Measurements from ENCODE around the gene VSTM4.

The VSTM4 gene

GRCh38 chr10:49028639-49029038 lies 86.7 kb downstream of the VSTM4 start:
- H3K4me3 ChIP-seq (ENCODE audit: low read length), result no peak overlapping the region
- H3K79me2 ChIP-seq (ENCODE audit: low read length), result no peaks in the 10 kb centered on the region
- no peak overlapping the region for H3K27ac ChIP-seq (ENCODE audit: low read length)
- no peaks in the 10 kb centered on the region for H3K27me3 ChIP-seq (ENCODE audit: low read depth, low read length)
- no peaks in the 10 kb centered on the region for H4K20me1 ChIP-seq (ENCODE audit: insufficient read depth, low read length)
- no peak overlapping the region for H2AFZ ChIP-seq (ENCODE audit: low read depth, low read length)
- no peaks in the 10 kb centered on the region for H3K36me3 ChIP-seq (replicated peaks; ENCODE audit: low read depth, low read length)
- TF ChIP-seq, protein P1, sequence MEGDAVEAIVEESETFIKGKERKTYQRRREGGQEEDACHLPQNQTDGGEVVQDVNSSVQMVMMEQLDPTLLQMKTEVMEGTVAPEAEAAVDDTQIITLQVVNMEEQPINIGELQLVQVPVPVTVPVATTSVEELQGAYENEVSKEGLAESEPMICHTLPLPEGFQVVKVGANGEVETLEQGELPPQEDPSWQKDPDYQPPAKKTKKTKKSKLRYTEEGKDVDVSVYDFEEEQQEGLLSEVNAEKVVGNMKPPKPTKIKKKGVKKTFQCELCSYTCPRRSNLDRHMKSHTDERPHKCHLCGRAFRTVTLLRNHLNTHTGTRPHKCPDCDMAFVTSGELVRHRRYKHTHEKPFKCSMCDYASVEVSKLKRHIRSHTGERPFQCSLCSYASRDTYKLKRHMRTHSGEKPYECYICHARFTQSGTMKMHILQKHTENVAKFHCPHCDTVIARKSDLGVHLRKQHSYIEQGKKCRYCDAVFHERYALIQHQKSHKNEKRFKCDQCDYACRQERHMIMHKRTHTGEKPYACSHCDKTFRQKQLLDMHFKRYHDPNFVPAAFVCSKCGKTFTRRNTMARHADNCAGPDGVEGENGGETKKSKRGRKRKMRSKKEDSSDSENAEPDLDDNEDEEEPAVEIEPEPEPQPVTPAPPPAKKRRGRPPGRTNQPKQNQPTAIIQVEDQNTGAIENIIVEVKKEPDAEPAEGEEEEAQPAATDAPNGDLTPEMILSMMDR (IDR thresholded peaks at IDR 0.05; ENCODE audit: low read depth, low read length), result no peak
- no peak for TF ChIP-seq EZH2phosphoT487 (IDR thresholded peaks at IDR 0.05; ENCODE audit: low read depth)
- H3K4me1 ChIP-seq (ENCODE audit: low read length), result no peaks in the 10 kb centered on the region
- H3K9ac ChIP-seq (ENCODE audit: low read length), result no peak overlapping the region
- H3K4me2 ChIP-seq (ENCODE audit: low read length), result no peak overlapping the region
- no peaks in the 10 kb centered on the region for H3K9me3 ChIP-seq (ENCODE audit: insufficient read depth, low read length)

DNA sequence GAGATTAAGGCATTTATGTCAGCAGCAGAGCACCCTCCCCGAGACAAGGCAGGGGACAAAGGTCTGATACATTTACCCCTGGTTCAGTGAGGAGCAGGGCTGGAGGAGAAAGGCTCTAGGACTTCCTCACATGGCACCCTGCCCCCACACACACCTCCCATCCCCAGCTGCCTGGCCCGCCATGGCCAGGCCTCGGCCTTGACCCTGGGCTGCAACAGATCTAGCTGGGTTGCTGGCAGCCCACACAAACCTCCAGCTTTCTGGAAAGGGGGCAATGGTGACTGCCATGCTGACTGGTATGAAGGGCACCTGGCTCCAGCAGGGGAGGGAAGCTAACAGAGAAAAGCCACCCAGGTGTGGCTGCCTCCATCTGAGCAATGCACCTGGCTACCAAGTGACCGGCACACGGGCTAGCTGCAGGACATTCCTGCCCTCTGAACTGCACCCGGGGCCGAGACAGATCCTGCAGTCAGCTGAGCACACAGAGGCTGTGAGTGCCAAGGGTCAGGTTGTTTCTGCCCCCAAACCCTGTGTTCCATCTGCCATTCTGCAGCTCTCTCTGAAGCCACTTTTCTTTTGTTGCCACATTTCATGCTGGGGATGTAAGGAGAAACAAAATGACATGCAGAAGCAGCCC lies 89.9 kb downstream of the VSTM4 start:
- Histone ChIP-seq H3K27me3 (ENCODE audit: low read depth, low read length) (no peaks in the 10 kb centered on the region), H3K4me3 (ENCODE audit: low read length) (no peak overlapping the region)

DNA sequence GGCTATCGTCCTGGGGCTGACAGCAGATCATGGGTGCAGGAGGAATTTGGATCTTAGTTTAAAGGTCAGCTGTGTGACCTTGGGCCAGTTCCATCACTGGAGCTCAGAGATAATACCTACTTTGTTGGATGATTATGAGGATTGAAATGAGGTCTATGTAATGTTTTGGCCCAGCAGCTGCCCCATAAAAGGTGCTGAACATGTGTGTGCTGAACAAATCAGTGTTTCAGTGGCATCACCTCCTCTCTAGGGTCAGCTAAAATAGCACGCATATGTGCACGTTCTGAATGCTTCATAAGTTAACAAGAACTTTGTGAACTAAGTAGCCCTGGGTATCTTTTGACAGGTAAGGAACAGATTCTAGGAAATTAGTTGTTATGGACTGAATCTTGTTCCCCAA lies 90.8 kb downstream of the VSTM4 start:
- no peak overlapping the region for H3K9ac ChIP-seq (ENCODE audit: low read length)

More for the DNA sequence above, 89.9 kb downstream of the VSTM4 start:
- H3K9ac ChIP-seq (ENCODE audit: low read length), result no peak overlapping the region
- H3K36me3 ChIP-seq (replicated peaks; ENCODE audit: low read depth, low read length), result no peaks in the 10 kb centered on the region
- H3K79me2 ChIP-seq (ENCODE audit: low read length), result no peaks in the 10 kb centered on the region
- no peak for TF ChIP-seq EZH2phosphoT487 (IDR thresholded peaks at IDR 0.05; ENCODE audit: low read depth)
- TF ChIP-seq, protein P1 (IDR thresholded peaks at IDR 0.05; ENCODE audit: low read depth, low read length), result no peak
- no peak overlapping the region for H3K4me2 ChIP-seq (ENCODE audit: low read length)
- no peaks in the 10 kb centered on the region for H4K20me1 ChIP-seq (ENCODE audit: insufficient read depth, low read length)
- no peaks in the 10 kb centered on the region for H3K4me1 ChIP-seq (ENCODE audit: low read length)
- no peaks in the 10 kb centered on the region for H3K9me3 ChIP-seq (ENCODE audit: insufficient read depth, low read length)
- H3K27ac ChIP-seq (ENCODE audit: low read length), result no peak overlapping the region
- H2AFZ ChIP-seq (ENCODE audit: low read depth, low read length), result no peak overlapping the region

DNA sequence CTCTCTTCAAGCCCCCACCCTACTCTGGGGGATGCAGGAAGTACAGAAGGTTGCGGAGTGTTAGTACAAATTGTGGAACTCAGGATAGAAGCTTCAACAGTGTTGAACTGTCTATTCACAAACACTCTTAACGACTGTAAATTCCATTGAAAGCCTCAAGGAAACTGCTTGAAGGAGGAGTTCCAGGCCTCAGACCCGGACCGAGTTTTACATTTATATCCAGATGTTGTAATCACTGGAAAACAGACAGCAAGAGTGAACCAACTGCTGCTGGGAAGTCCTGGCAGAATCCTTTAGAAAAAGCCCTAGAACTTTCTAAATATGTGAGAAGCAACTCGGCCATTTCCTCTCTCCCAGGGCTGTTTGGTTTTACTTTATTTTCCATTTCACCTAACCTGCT lies 91.6 kb downstream of the VSTM4 start:
- Histone ChIP-seq H3K9ac (ENCODE audit: low read length) (no peak overlapping the region), H3K4me1 (ENCODE audit: low read length) (no peaks in the 10 kb centered on the region), H3K36me3 (replicated peaks; ENCODE audit: low read depth, low read length) (no peaks in the 10 kb centered on the region), H3K9me3 (ENCODE audit: insufficient read depth, low read length) (no peaks in the 10 kb centered on the region), H3K4me2 (ENCODE audit: low read length) (no peak overlapping the region), H3K27ac (ENCODE audit: low read length) (no peak overlapping the region), H3K27me3 (ENCODE audit: low read depth, low read length) (no peaks in the 10 kb centered on the region), H4K20me1 (ENCODE audit: insufficient read depth, low read length) (no peaks in the 10 kb centered on the region), H3K79me2 (ENCODE audit: low read length) (no peaks in the 10 kb centered on the region), H2AFZ (ENCODE audit: low read depth, low read length) (no peak overlapping the region), H3K4me3 (ENCODE audit: low read length) (no peak overlapping the region)
- TF ChIP-seq EZH2phosphoT487 (IDR thresholded peaks at IDR 0.05; ENCODE audit: low read depth), result no peak
- TF ChIP-seq, protein P1 (IDR thresholded peaks at IDR 0.05; ENCODE audit: low read depth, low read length), result no peak

More for the DNA sequence above, 90.8 kb downstream of the VSTM4 start:
- Histone ChIP-seq H3K4me2 (ENCODE audit: low read length) (no peak overlapping the region), H2AFZ (ENCODE audit: low read depth, low read length) (no peak overlapping the region), H3K36me3 (replicated peaks; ENCODE audit: low read depth, low read length) (no peaks in the 10 kb centered on the region), H3K27ac (ENCODE audit: low read length) (no peak overlapping the region), H4K20me1 (ENCODE audit: insufficient read depth, low read length) (no peaks in the 10 kb centered on the region), H3K4me1 (ENCODE audit: low read length) (no peaks in the 10 kb centered on the region), H3K4me3 (ENCODE audit: low read length) (no peak overlapping the region), H3K9me3 (ENCODE audit: insufficient read depth, low read length) (no peaks in the 10 kb centered on the region), H3K79me2 (ENCODE audit: low read length) (no peaks in the 10 kb centered on the region), H3K27me3 (ENCODE audit: low read depth, low read length) (no peaks in the 10 kb centered on the region)
- TF ChIP-seq, protein P1 (IDR thresholded peaks at IDR 0.05; ENCODE audit: low read depth, low read length), result no peak
- TF ChIP-seq EZH2phosphoT487 (IDR thresholded peaks at IDR 0.05; ENCODE audit: low read depth), result no peak

All from OCI-LY3 (cell line).